ENCODE results near the gene WNT3A.

DNA sequence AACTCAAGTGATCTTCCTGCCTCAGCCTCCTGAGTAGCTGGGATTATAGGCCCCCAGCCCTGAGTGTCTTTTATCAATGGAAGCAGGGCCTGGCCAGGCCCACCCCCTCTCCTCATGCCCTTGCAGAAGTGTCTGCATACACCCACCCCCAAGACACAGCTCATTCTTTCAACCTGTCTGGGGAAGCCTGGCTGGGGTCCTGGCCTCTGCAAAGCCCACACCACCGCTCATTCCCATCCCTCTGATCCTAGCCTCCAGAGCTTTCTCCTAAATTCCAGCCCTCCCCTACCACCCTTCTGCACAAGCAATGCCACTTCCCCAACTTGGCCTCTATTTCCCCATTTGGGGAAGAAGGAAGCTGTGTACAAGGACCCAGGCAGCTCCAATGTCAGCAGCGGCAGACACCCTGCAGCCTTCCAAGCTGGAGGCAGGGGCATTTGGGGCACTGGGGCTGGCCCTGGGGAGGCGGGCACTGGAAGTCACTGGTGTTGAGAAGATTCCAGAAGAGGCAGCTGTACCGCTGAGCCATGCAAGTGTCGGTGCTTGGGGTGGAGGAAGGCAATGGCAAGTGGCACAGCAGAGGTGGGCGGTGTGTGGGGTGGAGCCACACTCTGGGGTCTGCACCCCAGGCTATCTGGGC is 42.0 kb downstream of the WNT3A start:
- TF ChIP-seq CTCF (IDR thresholded peaks at IDR 0.05; ENCODE audit: low read depth, low read length) (no peak), EZH2phosphoT487 (IDR thresholded peaks at IDR 0.05; ENCODE audit: low read depth) (no peak)
